Hepatocyte (in vitro differentiated cells): ENCODE measurements around the gene CDH1. TPM values are rescaled to one million over a fixed set of nuclear protein-coding genes. Genes with fewer than 3 reads are reported as not detected.

Experiments
- DNase-seq: peaks from one replicate; pipeline ENCODE4 v3.0.0-alpha.2; 2016; ENCODE audit warnings: low spot score
- H2AFZ ChIP-seq: fragments of 200-600 bp; sonication (generic); 2 replicates; pipeline ENCODE4 v1.6.0; 2016; ENCODE audit warnings: antibody characterized with exemption, mild to moderate bottlenecking
- H3K27ac ChIP-seq: fragments of 200-600 bp; sonication (generic); 2 replicates; pipeline ENCODE4 v1.5.1; 2016; ENCODE audit warnings: mild to moderate bottlenecking
- H3K27me3 ChIP-seq: fragments of 200-600 bp; sonication (generic); 2 replicates; pipeline ENCODE4 v1.6.1; 2016
- H3K36me3 ChIP-seq: fragments of 200-600 bp; sonication (generic); replicated peaks from 2 replicates; pipeline ENCODE4 v1.5.1; 2016; ENCODE audit warnings: low read depth; ENCODE audit not compliant: insufficient read depth
- H3K4me1 ChIP-seq: fragments of 200-600 bp; sonication (generic); 2 replicates; pipeline ENCODE4 v1.5.1; 2016; ENCODE audit warnings: mild to moderate bottlenecking, moderate library complexity; ENCODE audit not compliant: insufficient read depth
- H3K4me2 ChIP-seq: fragments of 200-600 bp; sonication (generic); 2 replicates; pipeline ENCODE4 v1.6.0; 2016
- H3K4me3 ChIP-seq: fragments of 200-600 bp; sonication (generic); 2 replicates; pipeline ENCODE4 v1.5.1; 2016; ENCODE audit warnings: mild to moderate bottlenecking
- H3K79me2 ChIP-seq: fragments of 200-600 bp; sonication (generic); 2 replicates; pipeline ENCODE4 v1.6.0; 2017; ENCODE audit warnings: mild to moderate bottlenecking
- H3K9me2 ChIP-seq: fragments of 200-600 bp; sonication (generic); replicated peaks from 2 replicates; pipeline ENCODE4 v1.6.0; 2017; ENCODE audit warnings: mild to moderate bottlenecking; ENCODE audit not compliant: insufficient read depth
- H3K9me3 ChIP-seq: fragments of 200-600 bp; sonication (generic); 2 replicates; pipeline ENCODE4 v1.5.1; 2016; ENCODE audit warnings: low read depth, mild to moderate bottlenecking
- H4K20me1 ChIP-seq: fragments of 200-600 bp; sonication (generic); 2 replicates; pipeline ENCODE4 v1.6.0; 2016; ENCODE audit warnings: mild to moderate bottlenecking; ENCODE audit not compliant: insufficient read depth, poor library complexity, severe bottlenecking
- EZH2 ChIP-seq: fragments of 200-600 bp; sonication (generic); IDR thresholded peaks from 2 replicates; pipeline ENCODE4 v1.6.1; 2016; ENCODE audit warnings: antibody characterized with exemption, mild to moderate bottlenecking, borderline replicate concordance
- EZH2phosphoT487 ChIP-seq: fragments of 200-600 bp; sonication (generic); IDR thresholded peaks from one replicate; pipeline ENCODE4 v1.6.1; 2018; ENCODE audit warnings: antibody characterized with exemption, mild to moderate bottlenecking, low read depth, moderate library complexity; ENCODE audit not compliant: unreplicated experiment, severe bottlenecking
- WGBS: methylation state at CpG from one replicate; pipeline ENCODE4 v1.1.6; 2016; ENCODE audit warnings: low lambda C conversion rate; ENCODE audit errors: missing lambda C conversion rate; 5-methylcytosine and 5-hydroxymethylcytosine counted together
- polyA plus RNA-seq: library from polyadenylated mRNA; unstranded; fragments of >200 nt; fragmentation: Nextera tagmentation; extraction: Ambion mirVana; gene quantifications from 2 replicates; pipeline ENCODE4 v1.2.1, GENCODE V29; 2016
- total RNA-seq: library from RNA; depleted of rRNA; stranded (reverse); fragments of >200 nt; gene quantifications from 2 replicates; pipeline ENCODE4 v1.2.3, GENCODE V29; 2014
- TF ChIP-seq, protein P1 (sequence below): fragments of 200-600 bp; sonication (generic); IDR thresholded peaks from 2 replicates; pipeline ENCODE4 v1.5.1; 2016; ENCODE audit warnings: antibody characterized with exemption, mild to moderate bottlenecking; ENCODE audit not compliant: poor library complexity

Gene CDH1
- total and polyA plus RNA-seq, 2 experiments from 2014 or later = 131 to 190 TPM

DNA sequence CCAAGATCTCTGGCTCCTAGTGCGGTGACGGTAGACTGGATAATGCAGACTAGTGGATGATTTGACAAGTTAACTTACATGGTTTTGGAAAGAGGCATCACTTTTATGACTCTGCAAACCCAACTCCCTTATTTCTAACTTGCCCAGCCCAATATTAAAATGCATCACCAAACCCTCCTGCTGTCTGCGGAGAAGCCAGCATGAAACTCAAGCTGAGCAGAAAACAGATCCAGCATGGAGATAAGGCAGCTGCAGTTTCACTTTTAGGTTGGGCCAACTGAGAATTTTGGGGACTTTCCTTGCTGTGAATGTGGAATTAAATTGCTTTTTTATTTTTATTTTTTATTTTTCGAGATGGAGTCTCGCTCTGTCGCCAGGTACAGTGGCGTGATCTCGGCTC is 27.8 kb downstream of the CDH1 start:
- Histone ChIP-seq H3K79me2 (peaks cover 87% of the 10 kb centered on the region), H3K9me3 (no peaks in the 10 kb centered on the region), H3K36me3 (no peaks in the 10 kb centered on the region), H3K27ac (no peak overlapping the region), H4K20me1 (peaks cover 34% of the 10 kb centered on the region), H3K27me3 (no peaks in the 10 kb centered on the region), H3K9me2 (no peaks in the 10 kb centered on the region), H3K4me2 (no peak overlapping the region), H3K4me3 (no peak overlapping the region), H3K4me1 (peaks cover 4% of the 10 kb centered on the region), H2AFZ (no peak overlapping the region)
- whole genome bisulfite sequencing = 90% methylated on average over 8 of the region's 8 CpGs
- no peak for TF ChIP-seq EZH2
- no peak for DNase-seq

DNA sequence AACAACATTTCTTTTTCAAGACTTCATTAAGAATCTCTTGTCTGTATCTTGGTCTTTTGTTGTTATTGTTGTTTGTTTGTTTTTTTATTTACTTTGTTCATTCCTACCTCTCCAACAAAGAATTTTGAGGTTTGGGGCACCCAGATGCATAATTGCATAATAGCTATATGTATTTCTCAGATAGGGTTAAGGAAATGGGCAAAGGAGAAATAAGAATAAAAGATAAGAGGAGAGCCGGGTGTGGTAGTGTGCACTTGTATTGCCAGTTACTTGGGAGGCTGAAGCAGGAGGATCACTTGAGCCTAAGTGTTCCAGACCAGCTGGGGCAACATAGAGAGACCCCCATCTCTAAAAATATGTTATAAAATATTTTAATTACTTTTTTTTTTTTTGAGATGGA is 30.5 kb downstream of the CDH1 start:
- H4K20me1 ChIP-seq = peaks cover 23% of the 10 kb centered on the region
- peaks cover 78% of the 10 kb centered on the region for H3K79me2 ChIP-seq
- 83% methylated on average over 1 of the region's 1 CpG for WGBS
- TF ChIP-seq EZH2phosphoT487 (no peak), EZH2 (no peak)
- TF ChIP-seq, protein P1, sequence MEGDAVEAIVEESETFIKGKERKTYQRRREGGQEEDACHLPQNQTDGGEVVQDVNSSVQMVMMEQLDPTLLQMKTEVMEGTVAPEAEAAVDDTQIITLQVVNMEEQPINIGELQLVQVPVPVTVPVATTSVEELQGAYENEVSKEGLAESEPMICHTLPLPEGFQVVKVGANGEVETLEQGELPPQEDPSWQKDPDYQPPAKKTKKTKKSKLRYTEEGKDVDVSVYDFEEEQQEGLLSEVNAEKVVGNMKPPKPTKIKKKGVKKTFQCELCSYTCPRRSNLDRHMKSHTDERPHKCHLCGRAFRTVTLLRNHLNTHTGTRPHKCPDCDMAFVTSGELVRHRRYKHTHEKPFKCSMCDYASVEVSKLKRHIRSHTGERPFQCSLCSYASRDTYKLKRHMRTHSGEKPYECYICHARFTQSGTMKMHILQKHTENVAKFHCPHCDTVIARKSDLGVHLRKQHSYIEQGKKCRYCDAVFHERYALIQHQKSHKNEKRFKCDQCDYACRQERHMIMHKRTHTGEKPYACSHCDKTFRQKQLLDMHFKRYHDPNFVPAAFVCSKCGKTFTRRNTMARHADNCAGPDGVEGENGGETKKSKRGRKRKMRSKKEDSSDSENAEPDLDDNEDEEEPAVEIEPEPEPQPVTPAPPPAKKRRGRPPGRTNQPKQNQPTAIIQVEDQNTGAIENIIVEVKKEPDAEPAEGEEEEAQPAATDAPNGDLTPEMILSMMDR = no peak
- no peaks in the 10 kb centered on the region for H3K27me3 ChIP-seq
- DNase-seq = no peak
- H3K4me2 ChIP-seq = no peak overlapping the region
- no peaks in the 10 kb centered on the region for H3K9me3 ChIP-seq
- H3K36me3 ChIP-seq = no peaks in the 10 kb centered on the region
- H3K4me1 ChIP-seq = no peaks in the 10 kb centered on the region
- H3K4me3 ChIP-seq = no peak overlapping the region
- H3K9me2 ChIP-seq = no peaks in the 10 kb centered on the region
- H3K27ac ChIP-seq = no peak overlapping the region
- H2AFZ ChIP-seq = no peak overlapping the region

DNA sequence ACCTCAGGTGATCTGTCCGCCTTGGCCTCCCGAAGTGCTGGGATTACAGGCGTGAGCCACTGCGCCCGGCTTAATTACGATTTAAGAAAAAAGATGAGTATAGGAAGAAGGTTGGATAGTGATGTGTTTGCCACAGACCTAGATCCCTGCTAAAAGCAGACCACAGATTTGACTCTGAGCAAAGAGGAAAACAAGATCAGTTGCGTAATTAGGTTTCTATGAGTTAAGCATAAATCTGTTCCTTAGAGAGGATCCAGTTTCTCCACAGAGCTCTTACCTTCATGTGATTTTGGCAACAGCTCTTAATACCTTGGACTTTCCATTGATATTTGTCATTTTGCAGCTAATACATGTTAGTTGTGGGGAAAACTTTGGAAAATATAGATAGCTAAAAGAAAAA is 31.1 kb downstream of the CDH1 start:
- Histone ChIP-seq H3K4me3 (no peak overlapping the region), H3K79me2 (peaks cover 78% of the 10 kb centered on the region), H3K4me1 (no peaks in the 10 kb centered on the region), H3K9me2 (no peaks in the 10 kb centered on the region), H2AFZ (no peak overlapping the region), H3K9me3 (no peaks in the 10 kb centered on the region), H3K36me3 (no peaks in the 10 kb centered on the region), H3K4me2 (no peak overlapping the region), H3K27ac (no peak overlapping the region), H3K27me3 (no peaks in the 10 kb centered on the region), H4K20me1 (peaks cover 23% of the 10 kb centered on the region)
- WGBS = 95% methylated on average over 7 of the region's 7 CpGs
- no peak for TF ChIP-seq EZH2phosphoT487
- TF ChIP-seq EZH2 = no peak
- TF ChIP-seq, protein P1 = no peak
- no peak for DNase-seq

DNA sequence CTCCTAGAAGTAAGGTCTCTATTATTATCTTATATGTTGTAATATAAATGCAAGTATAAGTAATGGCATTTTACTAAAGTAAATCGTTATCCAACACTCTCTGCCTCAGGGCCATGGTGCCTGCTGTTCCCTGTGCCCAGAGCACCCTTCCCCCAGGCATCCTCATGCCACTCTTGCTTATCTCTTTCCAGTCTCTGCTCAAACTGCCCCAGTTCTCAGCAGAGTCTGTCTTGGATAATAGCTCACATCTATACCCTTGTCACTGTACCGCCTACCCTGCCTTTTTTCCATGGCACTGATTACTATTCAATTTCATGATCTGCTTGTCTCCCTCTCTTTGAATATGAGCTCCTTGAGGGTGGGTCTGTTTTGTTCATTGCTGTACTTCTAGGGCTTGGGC is 31.7 kb downstream of the CDH1 start:
- no peak overlapping the region for H2AFZ ChIP-seq
- H3K79me2 ChIP-seq = peaks cover 78% of the 10 kb centered on the region
- H3K4me1 ChIP-seq = no peaks in the 10 kb centered on the region
- no peaks in the 10 kb centered on the region for H3K9me3 ChIP-seq
- no peak overlapping the region for H3K4me2 ChIP-seq
- no peak overlapping the region for H3K4me3 ChIP-seq
- no peak for DNase-seq
- H3K36me3 ChIP-seq = no peaks in the 10 kb centered on the region
- 85% methylated on average over 2 of the region's 2 CpGs for WGBS
- H3K9me2 ChIP-seq = no peaks in the 10 kb centered on the region
- H3K27ac ChIP-seq = no peak overlapping the region
- H3K27me3 ChIP-seq = no peaks in the 10 kb centered on the region
- TF ChIP-seq EZH2 (no peak), EZH2phosphoT487 (no peak)
- TF ChIP-seq, protein P1 = no peak
- peaks cover 21% of the 10 kb centered on the region for H4K20me1 ChIP-seq
